D341Med (cell line): ENCODE data around the gene ZKSCAN3.
"Not testable (repeated sequence)": the region's sequence is repeated elsewhere in the genome, so short reads cannot be mapped to it uniquely, and the experiment has no call there.

ENCODE experiments used
- DNase-seq: peaks from one replicate; pipeline ENCODE4 v3.0.0; 2012; ENCODE audit warnings: low spot score

The ZKSCAN3 gene

DNA sequence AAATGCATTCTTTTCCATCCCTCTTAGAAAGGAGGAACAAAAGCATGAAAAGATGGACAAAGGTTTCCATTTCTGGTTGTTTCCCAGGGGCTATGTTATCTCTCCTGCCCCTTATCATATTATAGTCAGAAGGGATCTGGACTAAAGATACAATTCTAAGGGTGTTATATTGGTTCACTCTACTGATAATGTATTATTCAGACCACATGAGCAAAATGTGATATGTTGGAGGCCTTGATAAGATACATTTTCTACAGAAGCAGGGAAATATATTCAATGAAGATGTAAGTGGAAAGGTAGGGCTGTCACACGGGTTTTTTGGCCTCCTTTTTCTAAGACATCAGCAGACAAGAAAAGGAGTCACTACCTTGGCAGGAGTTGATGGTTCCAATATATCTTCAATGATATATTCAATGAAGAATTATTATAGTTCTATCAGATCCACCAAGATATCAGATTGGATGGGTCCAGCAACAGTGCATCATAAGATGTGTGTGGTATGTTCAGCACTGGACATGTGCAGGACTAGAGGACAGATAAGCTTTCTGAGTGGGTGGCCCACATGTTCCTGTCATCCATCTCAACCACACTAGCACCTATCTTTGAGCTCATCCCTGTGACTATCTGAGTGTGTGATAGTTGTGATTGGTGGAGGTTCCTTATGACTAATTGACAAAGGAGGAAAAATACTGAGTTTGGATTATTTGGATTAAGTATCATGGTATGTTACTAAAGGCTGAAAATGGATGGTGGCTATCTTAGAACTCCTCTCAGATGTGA lies 5.7 kb upstream of the ZKSCAN3 start:
- no peak for DNase-seq

DNA sequence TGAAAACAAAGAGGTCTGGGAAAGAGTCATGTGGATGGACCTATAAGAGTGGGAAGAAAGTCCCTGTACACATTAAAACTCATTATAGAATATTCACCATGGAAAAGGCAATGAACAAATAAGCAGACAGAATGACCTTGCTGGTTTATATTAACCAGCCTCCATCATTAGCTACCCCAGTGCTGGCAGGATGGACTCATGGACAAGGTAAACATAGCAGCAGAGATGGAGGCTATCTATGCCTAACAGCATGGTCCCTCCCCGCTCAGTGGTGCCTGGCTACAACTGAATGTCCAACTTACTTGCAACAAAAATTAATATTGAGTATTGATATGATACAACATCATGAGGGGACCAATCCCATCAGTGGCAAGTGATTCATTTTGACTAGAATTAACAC lies 4.5 kb upstream of the ZKSCAN3 start:
- no peak for DNase-seq

GRCh38 chr6:28347119-28347518 lies 2.6 kb upstream of the ZKSCAN3 start:
- DNase-seq = no peak

DNA sequence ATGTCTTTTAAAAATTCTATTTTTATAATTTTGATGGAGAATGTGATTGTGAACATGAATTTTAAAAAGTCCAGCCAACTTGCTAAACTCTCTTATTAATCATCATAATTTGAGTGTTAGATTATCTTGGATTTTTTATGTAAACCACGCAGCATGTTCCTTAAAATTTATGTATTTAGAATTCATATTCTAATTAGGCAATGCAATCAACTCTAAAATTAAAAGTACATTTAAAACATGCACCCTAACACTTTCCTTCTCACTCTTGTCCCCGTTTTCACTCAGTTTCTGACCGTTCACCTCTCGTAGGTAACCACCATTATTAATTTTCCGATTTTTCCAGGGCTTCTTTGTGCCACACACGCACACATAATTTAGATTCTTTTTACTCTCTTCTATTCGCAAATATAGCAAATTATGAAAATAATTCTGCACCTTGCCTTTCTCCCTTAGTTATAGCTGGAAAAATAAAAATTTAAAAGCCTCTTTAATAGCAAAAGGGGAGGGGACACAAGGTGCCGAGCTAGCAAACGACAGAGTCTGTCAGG lies 329 bp upstream of the ZKSCAN3 start:
- no peak for DNase-seq

DNA sequence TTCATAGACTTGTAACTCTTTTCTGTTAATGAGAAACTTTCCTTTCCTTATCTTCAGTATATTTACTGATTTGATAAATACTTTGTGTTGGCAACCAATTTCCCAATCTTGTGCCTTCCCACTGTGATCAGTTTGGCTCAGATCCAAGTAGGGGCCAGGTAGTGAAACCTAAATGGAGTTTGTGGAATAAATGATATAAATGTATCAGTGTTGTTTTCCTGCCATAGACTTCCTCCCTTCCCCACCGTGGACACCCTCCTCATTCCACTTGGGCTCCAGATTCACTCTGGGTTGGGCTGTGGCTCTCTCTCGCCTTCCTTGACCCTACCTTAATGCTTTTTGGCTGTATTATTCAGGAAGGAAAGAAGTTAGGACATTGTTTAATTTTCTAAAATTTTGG lies 1.3 kb downstream of the ZKSCAN3 start:
- DNase-seq = no peak

- no peak for DNase-seq
Measured at GRCh38 chr6:28351493-28351925, 1.8 kb downstream of the ZKSCAN3 start.

DNA sequence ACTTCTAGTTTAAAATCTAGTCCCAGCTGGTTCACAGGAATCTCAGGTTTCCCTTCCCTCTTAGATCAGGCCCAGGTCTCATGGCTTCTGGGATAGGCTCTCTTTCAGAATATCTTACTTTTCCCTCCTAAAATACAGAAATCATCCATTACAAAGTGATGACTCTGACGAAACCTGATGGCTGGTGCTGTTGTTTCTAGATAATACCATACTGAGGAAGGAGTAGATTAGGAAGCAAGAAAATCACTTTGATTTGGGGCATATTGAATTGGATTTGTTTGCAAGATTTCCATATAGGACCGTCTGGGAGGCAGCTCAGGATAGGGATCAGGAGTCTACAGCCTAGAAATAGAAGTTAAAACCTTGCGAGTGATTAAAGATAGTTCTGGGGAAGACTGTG lies 3.6 kb downstream of the ZKSCAN3 start:
- DNase-seq = no peak

DNA sequence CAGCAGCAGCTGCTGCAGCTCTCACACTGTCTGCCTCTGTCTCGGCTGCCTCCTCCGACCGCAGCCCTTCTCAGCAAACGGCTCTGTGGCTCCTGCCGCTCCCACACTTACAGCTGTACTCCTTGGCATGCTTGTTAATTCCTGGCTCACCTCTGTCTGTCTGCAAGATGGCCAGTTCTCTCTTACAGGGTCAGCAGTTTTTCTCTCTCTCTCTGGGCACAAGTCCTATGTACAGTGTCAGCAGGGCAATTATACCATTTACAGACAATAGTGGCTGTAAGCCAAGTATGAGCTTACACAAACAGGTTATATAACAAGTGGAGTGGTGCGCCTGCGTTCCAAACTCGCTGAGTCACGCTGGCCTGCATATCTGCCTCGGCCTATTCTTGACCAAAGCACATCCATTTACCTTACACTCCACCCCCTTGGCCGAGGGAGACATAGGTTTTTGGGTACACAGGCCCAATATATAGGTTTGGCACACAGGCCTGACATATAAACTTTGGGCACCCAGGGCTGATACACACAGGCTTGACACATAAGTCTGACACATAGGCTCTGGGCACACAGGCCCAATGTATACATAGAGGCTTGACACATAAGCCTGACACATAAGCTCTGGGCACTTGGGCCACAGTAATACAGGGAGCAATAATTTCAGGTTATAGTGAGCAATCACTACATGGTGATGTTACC lies 4.4 kb downstream of the ZKSCAN3 start:
- DNase-seq = no peak

DNA sequence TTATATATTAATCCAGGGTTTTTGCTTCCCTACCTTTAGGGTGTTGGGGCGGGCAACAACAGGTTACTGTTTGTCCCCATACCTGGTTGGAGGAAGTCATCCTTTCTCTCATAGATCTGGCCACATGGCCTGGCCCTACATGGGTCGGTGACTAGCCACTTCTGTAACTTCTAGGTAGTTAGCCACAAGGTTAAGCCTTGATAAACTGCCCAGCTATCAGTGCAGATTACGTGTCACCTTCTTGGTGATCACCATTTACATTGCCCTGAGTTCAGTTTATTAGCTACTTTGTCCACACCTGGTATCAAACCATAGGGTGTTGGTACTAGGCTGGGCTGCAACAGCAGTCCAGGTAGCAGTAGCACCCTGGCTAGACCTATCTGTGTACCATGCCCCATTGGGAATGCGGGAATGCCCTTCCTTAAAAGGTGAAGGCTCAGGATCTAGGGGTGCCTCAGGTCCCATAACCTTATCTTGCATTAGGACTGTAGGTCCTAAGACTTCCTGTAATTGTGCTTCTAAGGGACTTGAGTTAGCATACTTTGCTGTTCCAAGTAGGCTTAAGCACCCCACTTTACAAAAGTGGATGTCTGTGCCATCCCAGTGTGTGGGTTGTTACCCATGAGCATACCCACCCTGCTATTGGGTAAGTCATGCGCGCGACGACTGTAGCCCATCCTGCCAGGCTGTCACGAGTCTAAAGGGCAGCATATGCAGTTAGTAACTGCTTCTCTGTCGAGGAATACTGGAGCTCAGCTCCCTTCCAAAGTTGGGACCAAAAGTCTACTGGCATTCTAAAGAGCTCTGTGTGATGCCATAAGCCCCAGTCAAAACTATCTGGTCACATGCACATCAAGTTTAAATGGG lies 5.2 kb downstream of the ZKSCAN3 start:
- no peak for DNase-seq

DNA sequence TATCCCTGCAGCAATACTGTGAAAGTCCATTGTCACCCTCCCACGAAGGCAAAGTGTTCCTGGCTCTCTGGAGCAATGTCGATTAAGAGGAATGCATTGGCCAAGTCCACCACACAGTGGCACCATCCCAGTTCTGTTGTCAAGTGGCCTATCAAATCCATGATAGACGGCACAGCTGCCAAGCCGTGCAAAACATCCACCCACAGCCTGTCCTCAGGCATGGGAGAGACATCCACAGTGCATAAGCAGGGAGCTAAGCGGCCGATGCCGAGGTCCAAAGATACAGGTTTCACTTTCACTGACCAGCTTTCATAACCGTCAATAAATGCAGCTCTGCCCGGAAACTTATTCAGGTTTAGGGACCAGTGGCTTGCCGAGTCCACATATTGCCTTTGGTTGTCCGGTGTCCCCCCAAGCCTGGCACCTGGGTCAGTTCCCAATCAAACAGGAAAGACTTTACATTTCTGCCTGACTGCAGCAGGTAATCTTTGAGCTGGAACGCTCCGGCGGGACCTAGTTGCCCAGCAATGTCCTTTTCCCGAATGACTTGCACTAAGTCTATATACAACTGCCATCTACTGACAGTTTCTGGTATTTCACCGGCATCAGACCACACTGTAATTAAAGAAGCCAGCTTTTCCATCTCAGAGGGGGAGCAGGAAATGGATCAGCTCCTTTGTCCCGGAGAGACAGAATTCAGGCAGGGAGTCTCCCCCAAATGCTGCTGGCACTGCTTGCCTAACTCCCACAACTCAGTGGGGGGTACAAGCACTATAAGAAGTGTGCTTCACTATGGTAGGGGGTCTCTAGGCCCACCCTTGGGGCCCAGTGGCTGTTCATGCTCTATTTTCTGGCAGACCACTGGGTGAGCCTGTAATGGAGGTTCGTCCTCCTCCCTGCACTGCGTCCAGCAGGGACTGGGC lies 6.3 kb downstream of the ZKSCAN3 start:
- DNase-seq = peak; percentile 76

DNA sequence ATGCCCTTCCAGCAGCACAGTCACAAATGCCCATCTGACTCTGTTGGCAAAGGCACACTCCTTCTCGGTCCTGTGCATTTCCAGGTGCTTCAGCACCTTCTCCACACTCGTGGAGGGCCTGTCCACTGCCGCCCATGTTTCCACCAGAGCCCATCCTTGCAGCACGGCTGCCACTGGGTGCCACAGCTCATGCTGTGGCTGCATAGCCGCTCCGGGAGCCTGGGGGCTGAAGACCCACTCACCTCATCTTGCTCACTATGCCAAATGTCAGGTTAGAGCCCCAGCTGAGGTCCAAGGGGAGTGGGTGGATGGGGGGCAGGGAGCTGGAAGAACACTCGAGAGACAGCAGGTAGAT lies 6.9 kb downstream of the ZKSCAN3 start:
- no peak for DNase-seq

DNA sequence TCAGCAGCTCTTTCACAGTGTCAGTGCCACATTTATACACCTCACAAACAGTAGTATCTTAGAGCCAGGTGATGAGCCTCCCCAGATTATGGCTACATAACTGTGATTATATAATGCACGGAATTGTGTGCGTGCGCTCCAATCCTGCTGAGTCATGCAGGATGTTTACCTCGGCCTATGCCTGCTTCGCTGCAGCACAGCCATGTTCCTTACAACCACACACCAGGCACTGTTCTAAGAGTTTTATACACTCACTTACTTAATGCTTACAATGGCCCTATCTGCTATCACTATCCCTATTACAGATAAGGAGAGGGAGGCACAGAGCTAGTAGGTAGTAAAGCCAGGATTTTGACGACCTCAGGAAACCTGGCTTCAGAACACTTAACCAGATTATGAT lies 7.3 kb downstream of the ZKSCAN3 start:
- DNase-seq = no peak

DNA sequence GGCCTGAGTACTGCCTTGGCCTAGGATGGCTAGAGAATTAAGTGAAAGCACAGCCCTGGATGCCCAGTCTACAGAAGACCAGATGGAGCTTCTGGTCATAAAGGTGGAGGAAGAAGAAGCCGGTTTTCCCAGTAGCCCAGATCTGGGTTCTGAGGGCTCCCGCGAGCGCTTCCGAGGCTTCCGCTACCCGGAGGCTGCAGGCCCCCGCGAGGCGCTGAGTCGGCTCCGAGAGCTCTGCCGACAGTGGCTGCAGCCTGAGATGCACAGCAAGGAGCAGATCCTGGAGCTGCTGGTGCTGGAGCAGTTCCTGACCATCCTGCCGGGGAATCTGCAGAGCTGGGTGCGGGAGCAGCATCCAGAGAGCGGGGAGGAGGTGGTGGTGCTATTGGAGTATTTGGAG lies 9.8 kb downstream of the ZKSCAN3 start:
- not testable (repeated sequence) for DNase-seq

GRCh38 chr6:28360961-28361360 lies 11.2 kb downstream of the ZKSCAN3 start:
- no peak for DNase-seq

DNA sequence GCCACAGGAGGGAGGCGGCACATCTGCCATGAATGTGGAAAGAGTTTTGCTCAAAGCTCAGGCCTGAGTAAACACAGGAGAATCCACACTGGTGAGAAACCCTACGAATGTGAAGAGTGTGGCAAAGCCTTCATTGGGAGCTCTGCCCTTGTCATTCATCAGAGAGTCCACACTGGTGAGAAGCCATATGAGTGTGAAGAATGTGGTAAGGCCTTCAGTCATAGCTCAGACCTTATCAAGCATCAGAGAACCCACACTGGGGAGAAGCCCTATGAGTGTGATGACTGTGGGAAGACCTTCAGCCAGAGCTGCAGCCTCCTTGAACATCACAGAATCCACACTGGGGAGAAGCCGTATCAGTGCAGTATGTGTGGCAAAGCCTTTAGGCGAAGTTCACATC lies 15.8 kb downstream of the ZKSCAN3 start:
- DNase-seq = not testable (repeated sequence)

DNA sequence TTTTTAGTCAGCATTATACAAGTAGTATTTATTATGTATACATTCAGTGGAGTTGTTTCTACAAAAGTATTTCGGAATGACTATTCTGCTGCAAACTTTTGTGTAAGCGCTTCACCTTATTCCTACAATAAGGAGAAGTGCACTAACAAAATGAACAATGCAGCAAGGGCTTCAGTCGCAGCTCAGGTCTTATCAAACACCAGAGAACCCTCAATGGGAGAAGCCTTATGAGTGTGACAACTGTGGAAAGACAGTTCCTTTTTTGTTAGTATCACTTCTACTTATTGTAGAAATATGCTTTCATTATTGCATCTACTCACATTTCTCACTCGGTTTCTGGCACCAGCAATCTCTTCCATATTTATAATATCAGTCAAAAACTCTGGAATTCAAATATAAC lies 18.8 kb downstream of the ZKSCAN3 start:
- DNase-seq = no peak

GRCh38 chr6:28369463-28369862 lies 19.7 kb downstream of the ZKSCAN3 start:
- DNase-seq = no peak

GRCh38 chr6:28370440-28370839 lies 20.7 kb downstream of the ZKSCAN3 start:
- DNase-seq = no peak

DNA sequence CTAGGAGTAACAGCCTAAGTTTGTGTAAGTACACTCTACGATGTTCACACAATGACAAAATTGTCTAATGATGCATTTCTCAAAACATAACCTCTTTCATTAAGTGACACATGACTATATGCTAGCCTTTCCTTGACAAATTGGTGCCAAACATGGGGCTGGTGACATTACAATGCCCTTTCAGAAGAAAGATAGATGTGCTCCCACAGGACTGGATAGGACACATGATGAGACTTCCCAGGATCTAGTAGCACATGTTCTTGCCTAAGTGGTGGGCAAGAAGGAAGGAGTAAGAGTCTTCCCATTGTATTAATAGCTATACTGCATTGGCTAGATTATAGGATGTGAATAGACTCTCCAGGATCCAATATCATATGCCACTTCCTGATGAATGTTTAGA lies 21.5 kb downstream of the ZKSCAN3 start:
- DNase-seq = no peak

DNA sequence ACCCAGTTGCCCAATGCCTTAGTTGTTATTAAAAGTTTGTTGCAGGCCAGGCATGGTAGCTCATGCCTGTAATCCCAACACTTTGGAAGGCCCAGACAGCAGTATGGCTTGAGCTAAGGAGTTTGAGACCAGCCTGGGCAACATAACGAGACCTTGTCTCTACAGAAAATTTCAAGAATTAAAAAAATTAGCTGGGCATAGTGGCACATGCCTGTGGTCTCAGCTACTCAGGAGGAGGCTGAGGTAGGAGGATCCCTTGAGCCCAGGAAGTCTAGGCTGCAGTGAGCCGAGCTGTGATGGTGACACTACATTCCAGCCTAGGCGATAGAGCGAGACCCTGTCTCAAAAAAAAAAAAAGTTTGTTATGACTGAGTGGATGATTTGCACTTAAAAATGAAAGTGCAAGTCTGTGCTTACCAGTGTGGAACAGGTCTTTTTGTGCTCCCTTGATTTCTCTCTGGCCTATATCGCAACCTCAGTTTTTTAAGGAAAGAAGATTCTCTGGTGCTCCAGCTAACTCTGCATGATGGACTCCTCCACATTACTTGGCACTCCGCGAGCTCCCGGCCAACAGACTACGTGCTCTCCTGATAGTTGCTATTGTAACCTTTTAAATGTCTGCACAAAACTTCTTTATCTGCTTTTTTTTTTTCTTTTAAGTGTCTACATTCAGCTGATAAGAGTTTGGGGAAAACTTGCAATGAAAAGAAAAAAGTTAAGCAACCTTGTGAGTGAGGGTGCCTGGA lies 22.1 kb downstream of the ZKSCAN3 start:
- DNase-seq = no peak

GRCh38 chr6:28373925-28374324 lies 24.2 kb downstream of the ZKSCAN3 start:
- DNase-seq = no peak
